ENCODE results near the gene UBAC1. TPM values are rescaled to one million over a fixed set of nuclear protein-coding genes. Genes with fewer than 3 reads are reported as not detected.

UBAC1 gene
- total RNA-seq, 1 donor from 2014 or later: 57.9 TPM

DNA sequence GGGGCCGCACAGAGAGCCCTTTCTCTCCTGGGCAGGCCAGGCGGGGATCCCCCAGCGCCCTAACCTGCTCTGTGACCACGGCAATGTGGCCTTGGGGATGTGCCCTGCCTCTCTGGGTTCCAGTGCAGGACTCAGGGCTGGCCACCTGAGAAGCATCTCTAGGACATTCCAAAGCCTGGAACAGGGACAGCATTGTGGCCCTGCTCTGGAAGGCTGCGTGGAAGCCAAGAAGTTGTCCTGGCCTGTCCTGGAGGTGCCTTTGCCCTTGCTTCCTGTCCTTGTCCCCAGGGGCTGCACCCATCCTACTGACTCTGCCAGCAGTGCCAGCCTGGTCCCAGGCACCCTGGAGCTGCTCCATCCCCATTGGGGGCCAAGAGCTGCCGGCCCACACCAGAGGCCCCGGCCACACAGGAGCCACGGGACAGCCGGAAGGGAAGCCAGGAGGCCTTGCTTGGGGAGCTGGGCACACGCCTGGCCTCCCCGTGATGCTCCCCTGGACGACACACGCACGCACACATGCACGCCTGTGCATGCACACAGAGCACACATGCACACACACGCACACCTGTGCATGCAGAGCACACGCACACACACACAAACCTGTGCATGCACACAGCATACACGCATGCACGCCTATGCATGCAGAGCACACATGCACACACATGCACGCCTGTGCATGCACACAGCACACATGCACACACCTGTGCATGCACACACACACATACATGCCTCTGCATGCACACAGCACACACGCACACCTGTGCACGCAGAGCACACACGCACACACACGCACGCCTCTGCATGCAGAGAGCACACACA, 33.8 kb downstream of the UBAC1 start:
- no peak for TF ChIP-seq POLR2A (IDR thresholded peaks at IDR 0.05)
- no peak for TF ChIP-seq POLR2AphosphoS5 (IDR thresholded peaks at IDR 0.05; ENCODE audit: insufficient read depth in 1 of 2, low read depth in 1 of 2)
- TF ChIP-seq, protein P1, sequence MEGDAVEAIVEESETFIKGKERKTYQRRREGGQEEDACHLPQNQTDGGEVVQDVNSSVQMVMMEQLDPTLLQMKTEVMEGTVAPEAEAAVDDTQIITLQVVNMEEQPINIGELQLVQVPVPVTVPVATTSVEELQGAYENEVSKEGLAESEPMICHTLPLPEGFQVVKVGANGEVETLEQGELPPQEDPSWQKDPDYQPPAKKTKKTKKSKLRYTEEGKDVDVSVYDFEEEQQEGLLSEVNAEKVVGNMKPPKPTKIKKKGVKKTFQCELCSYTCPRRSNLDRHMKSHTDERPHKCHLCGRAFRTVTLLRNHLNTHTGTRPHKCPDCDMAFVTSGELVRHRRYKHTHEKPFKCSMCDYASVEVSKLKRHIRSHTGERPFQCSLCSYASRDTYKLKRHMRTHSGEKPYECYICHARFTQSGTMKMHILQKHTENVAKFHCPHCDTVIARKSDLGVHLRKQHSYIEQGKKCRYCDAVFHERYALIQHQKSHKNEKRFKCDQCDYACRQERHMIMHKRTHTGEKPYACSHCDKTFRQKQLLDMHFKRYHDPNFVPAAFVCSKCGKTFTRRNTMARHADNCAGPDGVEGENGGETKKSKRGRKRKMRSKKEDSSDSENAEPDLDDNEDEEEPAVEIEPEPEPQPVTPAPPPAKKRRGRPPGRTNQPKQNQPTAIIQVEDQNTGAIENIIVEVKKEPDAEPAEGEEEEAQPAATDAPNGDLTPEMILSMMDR (IDR thresholded peaks at IDR 0.05): no peak
- Histone ChIP-seq H3K27me3 (no peaks in the 10 kb centered on the region), H3K9me3 (no peaks in the 10 kb centered on the region), H3K36me3 (peaks cover 0 to 11% of the 10 kb centered on the region in 2 donors), H3K4me3 (no peak overlapping the region), H3K27ac (no peak overlapping the region), H3K4me1 (peaks cover 11% of the 10 kb centered on the region)
- intact Hi-C loops (cut with DNase I): no loop called here
- DNase-seq (ENCODE audit: extremely low spot score in 2 of 2): no peak

DNA sequence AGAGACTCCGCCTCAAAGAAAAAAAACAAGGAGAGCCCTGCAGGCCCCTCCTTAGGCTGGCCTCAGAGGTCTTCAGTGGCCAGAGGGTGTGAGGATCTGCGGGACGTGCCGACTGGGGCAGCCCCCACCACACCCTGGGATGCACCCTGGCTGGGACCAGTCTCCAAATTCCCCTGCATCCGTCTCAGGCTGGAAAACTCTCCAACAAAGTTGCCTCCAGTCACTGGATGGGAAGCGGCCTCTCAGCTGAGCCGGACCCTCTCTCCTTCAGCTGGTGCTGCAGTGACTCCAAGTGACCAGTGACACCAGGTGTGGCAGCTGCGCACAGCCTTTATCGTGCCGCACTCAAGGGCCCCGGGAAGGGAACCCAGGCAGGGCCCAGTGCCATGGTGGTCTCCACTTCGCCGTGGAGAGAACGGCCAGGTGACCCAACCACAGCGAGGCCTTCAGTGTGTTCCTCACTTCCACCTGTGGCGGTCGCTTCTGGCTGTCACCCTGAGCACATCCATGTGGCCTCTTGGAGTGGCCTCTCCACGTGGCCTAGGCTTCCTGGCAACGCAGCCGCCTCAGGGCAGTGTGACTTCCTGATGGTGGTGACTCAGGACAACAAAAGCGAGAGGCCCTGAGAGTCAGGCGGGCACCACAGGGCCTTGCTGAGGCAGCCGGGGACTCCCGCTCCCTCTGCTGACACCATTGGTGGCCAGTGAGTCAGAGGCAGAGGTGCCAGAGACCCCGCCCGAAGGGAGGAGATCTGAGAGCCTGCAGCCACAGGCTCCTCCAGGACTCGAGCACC, 34.6 kb downstream of the UBAC1 start:
- no peak for TF ChIP-seq POLR2A (IDR thresholded peaks at IDR 0.05)
- TF ChIP-seq, protein P1 (IDR thresholded peaks at IDR 0.05): no peak
- peak in 1 of 2 donors; percentile 17 for TF ChIP-seq POLR2AphosphoS5 (IDR thresholded peaks at IDR 0.05; ENCODE audit: insufficient read depth in 1 of 2, low read depth in 1 of 2)
- Histone ChIP-seq H3K27ac (no peak overlapping the region), H3K9me3 (no peaks in the 10 kb centered on the region), H3K4me1 (peaks cover 11% of the 10 kb centered on the region), H3K4me3 (no peak overlapping the region), H3K27me3 (no peaks in the 10 kb centered on the region), H3K36me3 (peaks cover 0 to 10% of the 10 kb centered on the region in 2 donors)
- intact Hi-C loops (cut with DNase I): no loop called here
- no peak for DNase-seq (ENCODE audit: extremely low spot score in 2 of 2)

DNA sequence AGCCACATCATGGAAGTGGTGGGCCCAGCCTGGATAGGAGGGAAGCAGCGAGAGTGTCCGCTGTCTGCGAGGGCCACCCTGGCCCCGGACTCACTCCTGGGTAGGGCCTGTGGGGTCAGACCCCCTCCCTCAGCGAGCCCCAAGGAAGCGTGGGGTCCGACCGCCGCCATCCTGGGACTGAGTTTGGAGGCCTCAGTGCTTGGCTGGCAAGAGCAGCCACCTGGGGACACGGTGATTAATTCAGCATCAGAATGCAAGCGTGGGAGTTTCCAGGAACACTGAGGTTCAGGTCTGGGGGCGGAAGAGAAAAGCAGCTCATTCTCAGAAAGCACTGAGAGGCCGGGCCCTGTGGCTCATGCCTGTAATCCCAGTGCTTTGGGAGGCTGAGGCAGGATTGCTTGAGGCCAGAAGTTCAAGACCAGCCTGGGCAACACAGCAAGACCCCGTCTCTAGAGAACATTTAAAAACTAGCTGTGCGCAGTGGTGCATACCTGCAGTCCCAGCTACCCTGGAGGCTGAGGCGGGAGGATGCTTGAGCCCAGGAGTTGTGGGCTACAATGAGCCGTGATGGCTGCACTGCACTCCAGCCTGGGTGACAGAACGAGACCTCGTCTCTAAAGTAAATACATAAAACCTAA, 35.6 kb downstream of the UBAC1 start:
- no peak for DNase-seq (ENCODE audit: extremely low spot score in 2 of 2)
- Histone ChIP-seq H3K4me3 (no peak overlapping the region), H3K4me1 (peaks cover 11% of the 10 kb centered on the region), H3K36me3 (no peaks in the 10 kb centered on the region), H3K27me3 (no peaks in the 10 kb centered on the region), H3K27ac (no peak overlapping the region), H3K9me3 (no peaks in the 10 kb centered on the region)
- intact Hi-C loops (cut with DNase I): no loop called here
- TF ChIP-seq, protein P1 (IDR thresholded peaks at IDR 0.05): no peak
- no peak for TF ChIP-seq POLR2AphosphoS5 (IDR thresholded peaks at IDR 0.05; ENCODE audit: insufficient read depth in 1 of 2, low read depth in 1 of 2)
- TF ChIP-seq POLR2A (IDR thresholded peaks at IDR 0.05): no peak

DNA sequence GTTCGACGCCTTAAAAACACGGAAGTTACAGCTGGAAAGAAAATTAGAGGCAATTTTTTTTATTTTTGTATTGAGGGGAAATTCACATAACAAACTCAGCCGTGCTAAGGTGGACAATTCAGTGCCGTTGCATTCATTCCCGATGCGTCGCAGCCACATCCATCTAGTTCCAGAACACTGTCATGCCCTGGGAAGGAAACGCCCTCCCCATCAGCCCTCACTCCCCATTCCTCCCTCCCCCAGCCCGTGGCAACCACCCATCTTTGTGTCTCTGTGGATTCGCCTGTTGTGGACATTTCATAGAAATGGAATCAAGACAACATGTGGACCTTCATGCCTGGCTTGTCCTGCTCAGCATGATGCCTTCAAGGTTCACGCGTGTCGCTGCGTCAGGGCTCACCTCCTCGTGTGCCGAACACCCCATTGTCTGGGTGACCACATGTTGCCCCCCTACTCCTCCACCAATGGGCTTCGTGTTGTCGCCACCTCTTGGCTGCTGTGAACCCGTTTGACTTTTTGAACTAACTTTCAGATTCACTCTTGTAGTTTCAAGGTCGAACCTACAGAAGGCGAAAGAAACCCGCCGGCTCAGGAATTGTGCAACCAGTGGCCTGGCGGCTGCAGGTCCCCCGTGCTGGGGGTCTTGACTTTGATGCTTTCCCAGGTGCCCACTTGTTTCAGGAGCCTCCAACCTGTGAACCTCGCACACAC, 36.4 kb downstream of the UBAC1 start:
- peaks cover 11% of the 10 kb centered on the region for H3K4me1 ChIP-seq
- no peaks in the 10 kb centered on the region for H3K27me3 ChIP-seq
- H3K27ac ChIP-seq: no peak overlapping the region
- intact Hi-C loops (cut with DNase I): no loop called here
- TF ChIP-seq POLR2A (IDR thresholded peaks at IDR 0.05) (no peak), POLR2AphosphoS5 (IDR thresholded peaks at IDR 0.05; ENCODE audit: insufficient read depth in 1 of 2, low read depth in 1 of 2) (no peak)
- TF ChIP-seq, protein P1 (IDR thresholded peaks at IDR 0.05): no peak
- no peaks in the 10 kb centered on the region for H3K36me3 ChIP-seq
- H3K4me3 ChIP-seq: no peak overlapping the region
- DNase-seq (ENCODE audit: extremely low spot score in 2 of 2): no peak
- H3K9me3 ChIP-seq: no peaks in the 10 kb centered on the region

Measured in vagina (tissue), 2 donors.